Chondrocyte (in vitro differentiated cells): ENCODE measurements around the gene GABBR2. TPM values are rescaled to one million over a fixed set of nuclear protein-coding genes. Genes with fewer than 3 reads are reported as not detected.

ENCODE experiments used
- DNase-seq: peaks from one replicate; pipeline ENCODE4 v3.0.0; 2021; ENCODE audit warnings: mixed read lengths, low spot score
- H3K27ac Mint-ChIP-seq: one replicate; pipeline ENCODE4 v1.8.0; 2021; ENCODE audit warnings: mild to moderate bottlenecking, moderate library complexity, mixed read lengths; ENCODE audit not compliant: unreplicated experiment
- H3K27me3 Mint-ChIP-seq: 2 replicates; pipeline ENCODE4 v1.8.0; 2021; ENCODE audit warnings: low read depth, mixed read lengths
- H3K36me3 Mint-ChIP-seq: 2 replicates; pipeline ENCODE4 v1.8.0; 2021; ENCODE audit warnings: low read depth, mixed read lengths
- H3K4me1 Mint-ChIP-seq: 2 replicates; pipeline ENCODE4 v1.8.0; 2021; ENCODE audit warnings: low read depth, mild to moderate bottlenecking, mixed read lengths
- H3K4me3 Mint-ChIP-seq: one replicate; pipeline ENCODE4 v1.8.0; 2021; ENCODE audit warnings: mild to moderate bottlenecking, moderate library complexity, mixed read lengths; ENCODE audit not compliant: unreplicated experiment
- H3K9me3 Mint-ChIP-seq: 2 replicates; pipeline ENCODE4 v1.8.0; 2021; ENCODE audit warnings: low read depth, mixed read lengths
- CTCF ChIP-seq: fragments of 200-600 bp; sonication (generic); IDR thresholded peaks from 2 replicates; pipeline ENCODE4 v1.5.0; 2021; ENCODE audit warnings: antibody characterized with exemption, mild to moderate bottlenecking, moderate library complexity
- total RNA-seq: library from RNA; stranded (reverse); gene quantifications from 3 replicates; pipeline ENCODE4 v1.2.1, GENCODE V29; 2021

The GABBR2 gene
- total RNA-seq, 1 donor from 2014 or later, result 0.12 TPM

GRCh38 chr9:98383758-98384157 lies 325.0 kb downstream of the GABBR2 start:
- Mint-ChIP-seq H3K27me3 (peaks cover 1% of the 10 kb centered on the region), H3K27ac (no peak overlapping the region), H3K36me3 (no peaks in the 10 kb centered on the region), H3K4me1 (peaks cover 9% of the 10 kb centered on the region), H3K9me3 (no peaks in the 10 kb centered on the region), H3K4me3 (no peak overlapping the region)
- TF ChIP-seq CTCF, result no peak
- DNase-seq, result no peak

- TF ChIP-seq CTCF, result no peak
- Mint-ChIP-seq H3K27ac (no peak overlapping the region), H3K27me3 (no peaks in the 10 kb centered on the region), H3K4me3 (no peak overlapping the region), H3K36me3 (no peaks in the 10 kb centered on the region), H3K4me1 (peaks cover 9% of the 10 kb centered on the region), H3K9me3 (no peaks in the 10 kb centered on the region)
- no peak for DNase-seq
Observed at GRCh38 chr9:98381311-98382103, 327.2 kb downstream of the GABBR2 start.

- H3K9me3 Mint-ChIP-seq, result no peaks in the 10 kb centered on the region
- H3K36me3 Mint-ChIP-seq, result no peaks in the 10 kb centered on the region
- TF ChIP-seq CTCF, result no peak
- peaks cover 10% of the 10 kb centered on the region for H3K4me1 Mint-ChIP-seq
- H3K4me3 Mint-ChIP-seq, result no peak overlapping the region
- H3K27ac Mint-ChIP-seq, result no peak overlapping the region
- DNase-seq, result no peak
- H3K27me3 Mint-ChIP-seq, result no peaks in the 10 kb centered on the region
Observed at GRCh38 chr9:98380065-98380681, 328.6 kb downstream of the GABBR2 start.

DNA sequence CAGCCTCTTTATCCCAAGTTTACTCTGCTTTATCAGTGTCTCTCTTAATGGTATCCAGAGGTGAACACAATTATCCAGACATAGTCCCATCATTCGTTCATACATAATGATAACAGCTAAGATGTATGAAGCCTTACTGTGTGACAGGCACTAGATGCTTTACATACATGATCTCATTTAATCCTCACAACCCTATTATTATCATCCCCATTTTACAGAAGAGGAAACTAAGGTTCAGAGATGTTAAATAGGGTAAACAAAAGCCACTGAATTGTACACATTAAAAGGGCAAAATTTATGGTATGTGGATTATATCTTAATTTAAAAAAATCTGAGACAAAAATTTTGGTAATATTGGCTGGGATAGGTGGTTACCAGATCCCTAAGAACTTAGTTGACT lies 329.2 kb downstream of the GABBR2 start:
- H3K36me3 Mint-ChIP-seq, result no peaks in the 10 kb centered on the region
- TF ChIP-seq CTCF, result no peak
- peaks cover 15% of the 10 kb centered on the region for H3K4me1 Mint-ChIP-seq
- no peak overlapping the region for H3K27ac Mint-ChIP-seq
- H3K4me3 Mint-ChIP-seq, result no peak overlapping the region
- H3K9me3 Mint-ChIP-seq, result no peaks in the 10 kb centered on the region
- DNase-seq, result no peak
- no peaks in the 10 kb centered on the region for H3K27me3 Mint-ChIP-seq

DNA sequence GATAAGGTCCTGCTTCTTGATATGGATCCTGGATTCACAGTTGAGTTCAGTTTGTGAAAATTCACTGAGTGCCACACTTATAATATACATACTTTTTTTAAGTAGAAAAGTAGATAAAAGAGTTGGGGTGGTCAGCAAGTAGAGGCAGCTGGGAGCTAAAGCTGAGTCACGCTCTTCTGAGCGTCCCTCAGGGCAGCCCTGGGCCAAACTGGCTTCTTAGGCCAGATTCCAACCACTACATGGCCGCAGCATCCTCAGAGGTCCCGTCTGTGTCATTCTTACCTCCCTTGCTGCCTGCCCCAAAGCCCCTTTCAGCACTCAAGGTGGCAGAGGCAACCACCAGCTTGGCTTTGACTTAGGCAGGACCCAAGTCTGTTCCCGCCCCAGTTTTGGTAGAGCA lies 329.9 kb downstream of the GABBR2 start:
- Mint-ChIP-seq H3K27ac (no peak overlapping the region), H3K4me3 (no peak overlapping the region), H3K9me3 (no peaks in the 10 kb centered on the region), H3K27me3 (no peaks in the 10 kb centered on the region), H3K4me1 (peaks cover 18% of the 10 kb centered on the region), H3K36me3 (no peaks in the 10 kb centered on the region)
- no peak for DNase-seq
- TF ChIP-seq CTCF, result no peak
